Adrenal gland (tissue), 5 donors: ENCODE measurements around the gene NIN.

Source experiments
- CTCF ChIP-seq, 6 experiments: fragments of 450-650 bp in 4 of 6; fragments of 200-600 bp in 2 of 6; sonication (generic) in 1 of 6; IDR thresholded peaks; 1 replicate in 5 of 6; 2 replicates in 1 of 6; pipeline versions ENCODE4 v1.5.1 to v1.8.0; 2016 to 2021; ENCODE audit warnings: antibody characterized with exemption in 6 of 6, mild to moderate bottlenecking in 2 of 6, moderate library complexity in 1 of 6
- POLR2A ChIP-seq, 2 donors: fragments of 450-650 bp; IDR thresholded peaks; one replicate each; pipeline ENCODE4 v1.6.1; 2017; ENCODE audit warnings: antibody characterized with exemption in 2 of 2, mild to moderate bottlenecking in 2 of 2, moderate library complexity in 1 of 2
- donor health status: DM: no; HTN: no; CAD: no.

GRCh38 chr14:50808053-50808452 lies 22.9 kb downstream of the NIN start:
- TF ChIP-seq CTCF (IDR thresholded peaks at IDR 0.05) (no peak), POLR2A (IDR thresholded peaks at IDR 0.05) (no peak)
